GM21390 (cell line): ENCODE measurements around the gene SLC2A4RG.

ENCODE experiments used
- ATAC-seq: cut with Tn5 transposase; IDR thresholded peaks from one replicate; pipeline ENCODE4 v1.9.1; 2021; ENCODE audit not compliant: unreplicated experiment

SLC2A4RG gene

GRCh38 chr20:63751471-63752271 lies 12.1 kb downstream of the SLC2A4RG start:
- no peak for ATAC-seq

- ATAC-seq: no peak
Measured at GRCh38 chr20:63752411-63753101, 13.0 kb downstream of the SLC2A4RG start.

GRCh38 chr20:63753381-63753780 lies 13.8 kb downstream of the SLC2A4RG start:
- no peak for ATAC-seq

GRCh38 chr20:63754008-63754407 lies 14.4 kb downstream of the SLC2A4RG start:
- no peak for ATAC-seq

- no peak for ATAC-seq
Measured at GRCh38 chr20:63755933-63756647, 16.5 kb downstream of the SLC2A4RG start.

- no peak for ATAC-seq
Measured at GRCh38 chr20:63756648-63756991, 17.0 kb downstream of the SLC2A4RG start.

- no peak for ATAC-seq
Measured at GRCh38 chr20:63758152-63758551, 18.6 kb downstream of the SLC2A4RG start.

GRCh38 chr20:63759377-63759901 lies 19.9 kb downstream of the SLC2A4RG start:
- ATAC-seq: no peak

- no peak for ATAC-seq
Measured at GRCh38 chr20:63765082-63765873, 25.7 kb downstream of the SLC2A4RG start.

GRCh38 chr20:63765902-63766301 lies 26.3 kb downstream of the SLC2A4RG start:
- ATAC-seq: no peak

GRCh38 chr20:63766695-63767426 lies 27.3 kb downstream of the SLC2A4RG start:
- no peak for ATAC-seq

GRCh38 chr20:63767456-63767855 lies 27.9 kb downstream of the SLC2A4RG start:
- ATAC-seq: no peak

- no peak for ATAC-seq
Measured at GRCh38 chr20:63767886-63768285, 28.3 kb downstream of the SLC2A4RG start.

GRCh38 chr20:63768591-63769515 lies 29.3 kb downstream of the SLC2A4RG start:
- ATAC-seq: no peak

GRCh38 chr20:63769891-63770474 lies 30.4 kb downstream of the SLC2A4RG start:
- no peak for ATAC-seq

GRCh38 chr20:63771046-63771707 lies 31.6 kb downstream of the SLC2A4RG start:
- no peak for ATAC-seq

- no peak for ATAC-seq
Measured at GRCh38 chr20:63772781-63773518, 33.4 kb downstream of the SLC2A4RG start.
